HG03095 (cell line): Measurements from ENCODE around the gene UCHL5.
"Not testable (repeated sequence)": the region's sequence is repeated elsewhere in the genome, so short reads cannot be mapped to it uniquely, and the experiment has no call there.

Source experiments
- ATAC-seq: cut with Tn5 transposase; IDR thresholded peaks from one replicate; pipeline ENCODE4 v1.9.1; 2021; ENCODE audit warnings: moderate library complexity; ENCODE audit not compliant: unreplicated experiment

UCHL5 gene

GRCh38 chr1:193065954-193066353 lies 6.8 kb upstream of the UCHL5 start:
- ATAC-seq: no peak

- ATAC-seq: no peak
These were observed 3.7 kb upstream of the UCHL5 start for GRCh38 chr1:193062698-193063463.

- ATAC-seq: no peak
These were observed 1.8 kb upstream of the UCHL5 start for GRCh38 chr1:193060938-193061337.

GRCh38 chr1:193060406-193060805 lies 1.2 kb upstream of the UCHL5 start:
- no peak for ATAC-seq

- ATAC-seq: no peak
These were observed 899 bp upstream of the UCHL5 start for GRCh38 chr1:193060115-193060403.

- ATAC-seq: peak; percentile 45
These were observed 455 bp downstream of the UCHL5 start for GRCh38 chr1:193058529-193059281.

- no peak for ATAC-seq
These were observed 4.9 kb downstream of the UCHL5 start for GRCh38 chr1:193054169-193054675.

- ATAC-seq: not testable (repeated sequence)
These were observed 10.2 kb downstream of the UCHL5 start for GRCh38 chr1:193048913-193049312.

GRCh38 chr1:193042766-193043691 lies 16.1 kb downstream of the UCHL5 start:
- ATAC-seq: no peak

GRCh38 chr1:193040011-193040410 lies 19.1 kb downstream of the UCHL5 start:
- ATAC-seq: no peak

GRCh38 chr1:193036337-193037047 lies 22.7 kb downstream of the UCHL5 start:
- ATAC-seq: no peak

- no peak for ATAC-seq
These were observed 25.6 kb downstream of the UCHL5 start for GRCh38 chr1:193033610-193034009.

GRCh38 chr1:193032643-193033427 lies 26.3 kb downstream of the UCHL5 start:
- ATAC-seq: not testable (repeated sequence)

- ATAC-seq: peak; percentile 77
These were observed 27.7 kb downstream of the UCHL5 start for GRCh38 chr1:193031431-193031830.

- no peak for ATAC-seq
These were observed 28.9 kb downstream of the UCHL5 start for GRCh38 chr1:193030280-193030679.

- ATAC-seq: no peak
These were observed 33.9 kb downstream of the UCHL5 start for GRCh38 chr1:193025218-193025617.

GRCh38 chr1:193019442-193020026 lies 39.6 kb downstream of the UCHL5 start:
- ATAC-seq: peak; percentile 62

GRCh38 chr1:193016788-193017187 lies 42.4 kb downstream of the UCHL5 start:
- no peak for ATAC-seq

- ATAC-seq: no peak
These were observed 44.8 kb downstream of the UCHL5 start for GRCh38 chr1:193014400-193014799.
